Measurements from ENCODE around the gene PRPF19. TPM values are rescaled to one million over a fixed set of nuclear protein-coding genes. Genes with fewer than 3 reads are reported as not detected.

PRPF19 gene
- 100 to 1,000 TPM; 139 to 175 TPM for total RNA-seq

- ATAC-seq (replicated peaks in 1 of 2), result peak; percentile 92 to 93
These were observed at the start of gene PRPF19 for GRCh38 chr11:60906132-60906972. TSS of gene PRPF19 (minus strand) at chr11:60906585. CDS start at chr11:60906382, 203 bp downstream.

DNA sequence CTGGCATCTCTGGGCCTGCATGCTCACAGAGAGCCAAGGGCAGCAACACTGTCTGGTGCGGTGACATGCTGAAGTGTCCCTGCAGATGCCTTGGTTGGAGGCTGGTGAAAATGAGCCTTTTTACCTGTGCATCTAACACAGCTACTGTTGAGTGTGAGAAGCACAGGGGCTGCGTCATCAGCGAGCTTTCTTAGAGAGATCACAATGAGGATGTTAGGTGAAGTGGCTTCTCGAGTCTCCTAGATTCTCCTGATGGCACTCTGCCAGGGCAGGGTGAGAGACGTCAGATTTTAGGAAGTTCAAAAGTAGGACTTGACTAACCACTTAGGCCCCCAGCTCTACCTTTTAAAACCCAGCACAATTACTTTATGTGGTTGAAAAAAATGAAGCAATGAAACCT, 49.2 kb upstream of the PRPF19 start:
- no peaks in the 10 kb centered on the region for H3K36me3 Mint-ChIP-seq (ENCODE audit: insufficient read depth in 2 of 2)
- DNase-seq, result no peak
- H3K27me3 Mint-ChIP-seq (ENCODE audit: low read depth), result peaks cover 23% of the 10 kb centered on the region
- no peaks in the 10 kb centered on the region for H3K9me3 Mint-ChIP-seq
- peaks cover 16% of the 10 kb centered on the region for H3K4me1 Mint-ChIP-seq (ENCODE audit: low read depth)
- no peak overlapping the region for H3K4me3 Mint-ChIP-seq
- ATAC-seq (replicated peaks in 1 of 2), result no peak
- H3K27ac Mint-ChIP-seq, result no peak overlapping the region

More at GRCh38 chr11:60906132-60906972, at the start of gene PRPF19:
- peaks cover 59% of the 10 kb centered on the region for H3K4me1 Mint-ChIP-seq (ENCODE audit: low read depth)
- peak within 1 kb of the TSS; percentile 92 to 95 for H3K4me3 Mint-ChIP-seq
- peak within 1 kb of the TSS; percentile 96 for H3K27ac Mint-ChIP-seq
- H3K36me3 Mint-ChIP-seq (ENCODE audit: insufficient read depth in 2 of 2), result peaks cover 7 to 11% of the 10 kb centered on the region in 2 donors
- DNase-seq, result peak; percentile 98 to 99
- no peaks in the 10 kb centered on the region for H3K27me3 Mint-ChIP-seq (ENCODE audit: low read depth)
- H3K9me3 Mint-ChIP-seq, result peaks cover 2 to 9% of the 10 kb centered on the region in 2 donors

- DNase-seq (no peak), ATAC-seq (replicated peaks in 1 of 2) (no peak)
- no peak overlapping the region for H3K4me3 Mint-ChIP-seq
- no peaks in the 10 kb centered on the region for H3K36me3 Mint-ChIP-seq (ENCODE audit: insufficient read depth in 2 of 2)
- H3K4me1 Mint-ChIP-seq (ENCODE audit: low read depth), result peaks cover 16% of the 10 kb centered on the region
- no peak overlapping the region for H3K27ac Mint-ChIP-seq
- H3K27me3 Mint-ChIP-seq (ENCODE audit: low read depth), result peaks cover 18% of the 10 kb centered on the region
- H3K9me3 Mint-ChIP-seq, result no peaks in the 10 kb centered on the region
These were observed 48.0 kb upstream of the PRPF19 start for GRCh38 chr11:60954421-60954820.

- Mint-ChIP-seq H3K4me1 (ENCODE audit: low read depth) (peaks cover 19% of the 10 kb centered on the region), H3K36me3 (ENCODE audit: insufficient read depth in 2 of 2) (no peaks in the 10 kb centered on the region), H3K9me3 (no peaks in the 10 kb centered on the region), H3K27me3 (ENCODE audit: low read depth) (peaks cover 18% of the 10 kb centered on the region), H3K27ac (no peak overlapping the region), H3K4me3 (no peak overlapping the region)
- ATAC-seq (replicated peaks in 1 of 2) (no peak), DNase-seq (no peak)
These were observed 47.4 kb upstream of the PRPF19 start for GRCh38 chr11:60953781-60954180.

- no peak for DNase-seq
- Mint-ChIP-seq H3K36me3 (ENCODE audit: insufficient read depth in 2 of 2) (no peaks in the 10 kb centered on the region), H3K27me3 (ENCODE audit: low read depth) (peaks cover 18% of the 10 kb centered on the region), H3K9me3 (no peaks in the 10 kb centered on the region), H3K27ac (no peak overlapping the region), H3K4me1 (ENCODE audit: low read depth) (peaks cover 23% of the 10 kb centered on the region), H3K4me3 (peak overlapping the region; percentile 15 to 86)
- peak in 1 of 2 donors; percentile 12 for ATAC-seq (replicated peaks in 1 of 2)
These were observed 46.4 kb upstream of the PRPF19 start for GRCh38 chr11:60952742-60953170.

- H3K9me3 Mint-ChIP-seq, result no peaks in the 10 kb centered on the region
- peaks cover 18% of the 10 kb centered on the region for H3K27me3 Mint-ChIP-seq (ENCODE audit: low read depth)
These were observed 45.7 kb upstream of the PRPF19 start, which contains the start of gene SLC15A3 for GRCh38 chr11:60951904-60952741. TSS of gene SLC15A3 (minus strand) at chr11:60952176. CDS start at chr11:60951551, 625 bp downstream.

GRCh38 chr11:60951606-60951903, 45.2 kb upstream of the PRPF19 start:
- Mint-ChIP-seq H3K4me3 (peak overlapping the region; percentile 72 to 86), H3K9me3 (no peaks in the 10 kb centered on the region), H3K27ac (peak overlapping the region; percentile 8), H3K27me3 (ENCODE audit: low read depth) (peaks cover 18% of the 10 kb centered on the region), H3K4me1 (ENCODE audit: low read depth) (peaks cover 23% of the 10 kb centered on the region), H3K36me3 (ENCODE audit: insufficient read depth in 2 of 2) (no peaks in the 10 kb centered on the region)
- ATAC-seq (replicated peaks in 1 of 2), result peak; percentile 31 to 36
- DNase-seq, result no peak

More at GRCh38 chr11:60951904-60952741, 45.7 kb upstream of the PRPF19 start, which contains the start of gene SLC15A3:
- peak within 1 kb of the TSS; percentile 8 for H3K27ac Mint-ChIP-seq
- DNase-seq (peak; percentile 28 to 37), ATAC-seq (replicated peaks in 1 of 2) (peak; percentile 64)
- peaks cover 23% of the 10 kb centered on the region for H3K4me1 Mint-ChIP-seq (ENCODE audit: low read depth)
- H3K4me3 Mint-ChIP-seq, result peak within 1 kb of the TSS; percentile 72 to 86
- H3K36me3 Mint-ChIP-seq (ENCODE audit: insufficient read depth in 2 of 2), result no peaks in the 10 kb centered on the region

GRCh38 chr11:60950933-60951605, 44.7 kb upstream of the PRPF19 start:
- Mint-ChIP-seq H3K36me3 (ENCODE audit: insufficient read depth in 2 of 2) (no peaks in the 10 kb centered on the region), H3K27ac (no peak overlapping the region), H3K9me3 (no peaks in the 10 kb centered on the region), H3K4me3 (peak overlapping the region; percentile 29 to 86), H3K27me3 (ENCODE audit: low read depth) (peaks cover 18% of the 10 kb centered on the region), H3K4me1 (ENCODE audit: low read depth) (peaks cover 23% of the 10 kb centered on the region)
- ATAC-seq (replicated peaks in 1 of 2), result peak; percentile 66
- DNase-seq, result peak; percentile 51 to 54

- Mint-ChIP-seq H3K4me3 (peak overlapping the region in 1 of 2 donors; percentile 42), H3K9me3 (no peaks in the 10 kb centered on the region), H3K4me1 (ENCODE audit: low read depth) (peaks cover 23% of the 10 kb centered on the region), H3K27ac (no peak overlapping the region), H3K36me3 (ENCODE audit: insufficient read depth in 2 of 2) (no peaks in the 10 kb centered on the region), H3K27me3 (ENCODE audit: low read depth) (peaks cover 18% of the 10 kb centered on the region)
- no peak for ATAC-seq (replicated peaks in 1 of 2)
- no peak for DNase-seq
These were observed 43.6 kb upstream of the PRPF19 start for GRCh38 chr11:60950024-60950423.

DNA sequence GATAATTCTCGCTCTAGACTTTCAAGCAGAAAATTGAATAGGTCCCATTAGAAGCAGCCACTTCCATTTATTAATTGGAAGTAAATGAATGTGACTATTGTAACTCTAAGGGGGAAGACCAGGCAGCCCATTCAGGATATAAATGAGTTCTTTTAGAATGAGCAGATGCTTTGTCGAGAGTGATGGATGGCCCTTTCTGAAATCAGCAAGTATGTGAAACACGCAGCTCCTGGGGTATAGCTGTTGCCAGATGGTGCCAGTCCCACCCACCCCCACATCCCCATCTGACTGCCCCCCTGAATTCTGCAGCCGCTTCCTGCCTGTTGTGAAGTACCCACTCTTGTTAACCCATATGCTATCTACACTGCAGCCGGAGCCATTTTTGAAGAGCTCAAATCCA, 41.9 kb upstream of the PRPF19 start:
- no peak for ATAC-seq (replicated peaks in 1 of 2)
- Mint-ChIP-seq H3K36me3 (ENCODE audit: insufficient read depth in 2 of 2) (no peaks in the 10 kb centered on the region), H3K9me3 (no peaks in the 10 kb centered on the region), H3K27ac (no peak overlapping the region), H3K27me3 (ENCODE audit: low read depth) (peaks cover 11% of the 10 kb centered on the region), H3K4me1 (ENCODE audit: low read depth) (peaks cover 31% of the 10 kb centered on the region), H3K4me3 (no peak overlapping the region)
- DNase-seq, result no peak

- peaks cover 6% of the 10 kb centered on the region for H3K27me3 Mint-ChIP-seq (ENCODE audit: low read depth)
- no peak overlapping the region for H3K4me3 Mint-ChIP-seq
- H3K4me1 Mint-ChIP-seq (ENCODE audit: low read depth), result peaks cover 28% of the 10 kb centered on the region
- no peak overlapping the region for H3K27ac Mint-ChIP-seq
- H3K36me3 Mint-ChIP-seq (ENCODE audit: insufficient read depth in 2 of 2), result no peaks in the 10 kb centered on the region
- no peak for DNase-seq
- ATAC-seq (replicated peaks in 1 of 2), result no peak
- H3K9me3 Mint-ChIP-seq, result no peaks in the 10 kb centered on the region
These were observed 41.3 kb upstream of the PRPF19 start for GRCh38 chr11:60947700-60948099.

- Mint-ChIP-seq H3K27me3 (ENCODE audit: low read depth) (no peaks in the 10 kb centered on the region), H3K27ac (no peak overlapping the region), H3K4me3 (no peak overlapping the region), H3K36me3 (ENCODE audit: insufficient read depth in 2 of 2) (no peaks in the 10 kb centered on the region), H3K4me1 (ENCODE audit: low read depth) (peaks cover 18% of the 10 kb centered on the region), H3K9me3 (no peaks in the 10 kb centered on the region)
- DNase-seq, result no peak
- ATAC-seq (replicated peaks in 1 of 2), result no peak
These were observed 40.3 kb upstream of the PRPF19 start for GRCh38 chr11:60946601-60947264.
